IMR-90 (cell line): ENCODE measurements around the gene MICALL2. TPM values are rescaled to one million over a fixed set of nuclear protein-coding genes. Genes with fewer than 3 reads are reported as not detected.

Experiments
- ATAC-seq: fragments of 200-7000 bp; cut with Tn5 transposase; 2 replicates; pipeline ENCODE4 v1.9.1; 2020; ENCODE audit warnings: low read depth, mild to moderate bottlenecking, moderate library complexity
- BruUV-seq: library from RNA; stranded (reverse); fragments of 400-500 nt; replicated peaks from 2 replicates; lab custom pipeline; 2021; lab: Mats Ljungman, UMichigan
- CTCF ChIA-PET: fragments of 300-600 bp; formaldehyde crosslinking; extraction: SDS; loops from one replicate; lab custom pipeline; 2021; ENCODE audit warnings: antibody characterized with exemption; lab: Yijun Ruan, JAX
- POLR2A ChIA-PET: fragments of 300-600 bp; sonication (Branson Sonifier 250); formaldehyde crosslinking; loops from one replicate; lab custom pipeline; 2022; ENCODE audit warnings: antibody characterized with exemption; ENCODE audit not compliant: unreplicated experiment; lab: Charles Lee
- DNase-seq: peaks from one replicate; pipeline ENCODE4 v3.0.0; 2013
- H2AFZ ChIP-seq: replicated peaks from 2 replicates; pipeline ENCODE3; 2013; ENCODE audit warnings: low read length, mild to moderate bottlenecking; ENCODE audit not compliant: poor library complexity
- H2AK5ac ChIP-seq: 2 replicates; pipeline ENCODE4 v1.6.1; 2013; ENCODE audit warnings: low read depth, low read length, inconsistent platforms
- H2AK9ac ChIP-seq: replicated peaks from 2 replicates; pipeline ENCODE3; 2013; ENCODE audit warnings: mild to moderate bottlenecking, low read depth, low read length, moderate library complexity; ENCODE audit not compliant: poor library complexity
- H2BK120ac ChIP-seq: 2 replicates; pipeline ENCODE4 v1.6.1; 2013; ENCODE audit warnings: low read depth, low read length, inconsistent platforms
- H2BK15ac ChIP-seq: 3 replicates; pipeline ENCODE4 v1.6.1; 2013; ENCODE audit warnings: low read depth, low read length, inconsistent platforms
- H2BK20ac ChIP-seq: 2 replicates; pipeline ENCODE4 v1.6.1; 2013; ENCODE audit warnings: low read depth, mild to moderate bottlenecking, inconsistent platforms, low read length, moderate library complexity
- H2BK5ac ChIP-seq: 2 replicates; pipeline ENCODE4 v1.6.1; 2013; ENCODE audit warnings: mild to moderate bottlenecking, low read depth, low read length, inconsistent platforms; ENCODE audit not compliant: poor library complexity, severe bottlenecking
- H3K14ac ChIP-seq: replicated peaks from 2 replicates; pipeline ENCODE4 v1.6.1; 2013; ENCODE audit warnings: low read depth, low read length, inconsistent platforms
- H3K18ac ChIP-seq: 2 replicates; pipeline ENCODE4 v1.6.1; 2013; ENCODE audit warnings: low read depth, low read length, control low read depth
- H3K23ac ChIP-seq: 2 replicates; pipeline ENCODE4 v1.6.1; 2013; ENCODE audit warnings: low read depth, low read length, inconsistent platforms
- H3K27ac ChIP-seq: 2 replicates; pipeline ENCODE4 v1.5.1; 2013; ENCODE audit warnings: mild to moderate bottlenecking, control low read depth, low read length; ENCODE audit not compliant: insufficient read depth
- H3K27me3 ChIP-seq: 2 replicates; pipeline ENCODE4 v1.6.1; 2013; ENCODE audit warnings: low read length; ENCODE audit not compliant: control insufficient read depth, insufficient read depth
- H3K36me3 ChIP-seq: 2 replicates; pipeline ENCODE4 v1.6.1; 2013; ENCODE audit warnings: low read length, mixed read lengths; ENCODE audit not compliant: control insufficient read depth, insufficient read depth
- H3K4ac ChIP-seq: 2 replicates; pipeline ENCODE4 v1.6.1; 2013; ENCODE audit warnings: low read depth, low read length, inconsistent platforms
- H3K4me1 ChIP-seq: 2 replicates; pipeline ENCODE4 v1.6.1; 2013; ENCODE audit warnings: low read length, mixed read lengths; ENCODE audit not compliant: control insufficient read depth, insufficient read depth
- H3K4me2 ChIP-seq: 2 replicates; pipeline ENCODE4 v1.6.1; 2013; ENCODE audit warnings: low read depth, mild to moderate bottlenecking, control low read depth, low read length, moderate library complexity
- H3K4me3 ChIP-seq: 2 replicates; pipeline ENCODE4 v1.5.1; 2013; ENCODE audit warnings: low read depth, mild to moderate bottlenecking, control low read depth, low read length, moderate library complexity; ENCODE audit not compliant: insufficient read depth
- H3K56ac ChIP-seq: 2 replicates; pipeline ENCODE4 v1.6.1; 2013; ENCODE audit warnings: low read length, inconsistent platforms; ENCODE audit not compliant: insufficient read depth; ENCODE audit errors: extremely low read depth
- H3K79me1 ChIP-seq, 2 experiments: 2 replicates each; pipeline ENCODE4 v1.6.1; 2013; ENCODE audit warnings: low read length in 2 of 2, inconsistent platforms in 1 of 2, low read depth in 1 of 2
- H3K9ac ChIP-seq: 2 replicates; pipeline ENCODE4 v1.6.1; 2013; ENCODE audit warnings: low read depth, low read length, control low read depth
- H3K9me1 ChIP-seq: 2 replicates; pipeline ENCODE4 v1.6.1; 2013; ENCODE audit warnings: low read length, inconsistent platforms; ENCODE audit not compliant: insufficient read depth
- H3K9me3 ChIP-seq: 2 replicates; pipeline ENCODE4 v1.6.1; 2013; ENCODE audit warnings: low read length; ENCODE audit not compliant: control insufficient read depth, insufficient read depth
- H4K20me1 ChIP-seq: 2 replicates; pipeline ENCODE4 v1.6.1; 2013; ENCODE audit warnings: low read length, inconsistent platforms; ENCODE audit not compliant: insufficient read depth
- H4K5ac ChIP-seq: 2 replicates; pipeline ENCODE4 v1.6.1; 2013; ENCODE audit warnings: mild to moderate bottlenecking, low read depth, low read length, control low read depth
- H4K8ac ChIP-seq, 2 experiments: 2 replicates each; pipeline ENCODE4 v1.6.1; 2013; ENCODE audit warnings: low read depth in 2 of 2, low read length in 2 of 2, control low read depth in 1 of 2, inconsistent platforms in 1 of 2
- H4K91ac ChIP-seq: 2 replicates; pipeline ENCODE4 v1.6.1; 2013; ENCODE audit warnings: low read depth, low read length, inconsistent platforms; ENCODE audit not compliant: insufficient read depth
- CEBPB ChIP-seq: IDR thresholded peaks from 2 replicates; pipeline ENCODE4 v1.6.1; 2012; ENCODE audit warnings: low read depth, low read length, improper control_type of control experiment
- FOS ChIP-seq: fragments of 150-350 bp; IDR thresholded peaks from 2 replicates; pipeline ENCODE4 v1.6.1; 2016; ENCODE audit warnings: low read depth, low read length
- MAZ ChIP-seq: IDR thresholded peaks from 2 replicates; pipeline ENCODE4 v1.6.1; 2012; ENCODE audit warnings: low read depth, mild to moderate bottlenecking, low read length, improper control_type of control experiment, moderate library complexity, borderline replicate concordance
- NFE2L2 ChIP-seq: fragments of 150-350 bp; IDR thresholded peaks from 2 replicates; pipeline ENCODE4 v1.6.1; 2016; ENCODE audit warnings: low read depth, mild to moderate bottlenecking, low read length
- WGBS, 2 experiments: methylation state at CpG; one replicate each; pipeline versions ENCODE4 v1.1.5 to v1.1.7; 2013; ENCODE audit warnings: missing lambda C conversion rate in 2 of 2; ENCODE audit not compliant: insufficient read length in 1 of 2; ENCODE audit errors: extremely low coverage in 2 of 2; 5-methylcytosine and 5-hydroxymethylcytosine counted together
- dilution Hi-C: fragments of 300-500 bp; cut with HindIII; formaldehyde crosslinking; loops from one replicate; pipeline ENCODE4 v1.14.3; 2018; ENCODE audit warnings: low sequenced_read_pairs; ENCODE audit not compliant: unreplicated experiment
- in situ Hi-C: fragments of 300-500 bp; cut with MboI; formaldehyde crosslinking; loops from 3 replicates; pipeline ENCODE4 v1.14.3; 2019; ENCODE audit warnings: low sequenced_read_pairs, inconsistent platforms, mixed read lengths
- intact Hi-C: fragments of 100-400 bp; cut with micrococcal nuclease; formaldehyde crosslinking; loops from 2 replicates; pipeline ENCODE4 v1.10.0; 2022
- polyA plus RNA-seq, 3 experiments: library from polyadenylated mRNA; depleted of rRNA; stranded (reverse); fragments of >200 nt; gene quantifications; 2 replicates each; pipeline ENCODE4 v1.2.3, GENCODE V29; 2012; ENCODE audit warnings: low replicate concordance in 1 of 3
- total RNA-seq: library from RNA; depleted of rRNA; stranded (reverse); fragments of >200 nt; gene quantifications from 2 replicates; pipeline ENCODE4 v1.2.3, GENCODE V29; 2012

The MICALL2 gene
- total and polyA plus RNA-seq, 2 of the 4 experiments (the other 2 are of a cell fraction) = 6.6 to 34.1 TPM

- no TSS peak for BruUV-seq
- H4K20me1 ChIP-seq = no peaks in the 10 kb centered on the region
- no peaks in the 10 kb centered on the region for H3K4me1 ChIP-seq
- intact Hi-C loops (loop anchor here (10.0 kb wide), 1 partner anchor 194 kb away; no protein-coding TSS in a partner anchor), dilution Hi-C loops (no loop called here), in situ Hi-C loops (no loop called here)
- no peak overlapping the region for H2BK20ac ChIP-seq
- ChIA-PET CTCF (no interaction called here), POLR2A (no interaction called here)
- no peak overlapping the region for H3K4me3 ChIP-seq
- ATAC-seq (no peak), DNase-seq (no peak)
- H3K36me3 ChIP-seq = no peaks in the 10 kb centered on the region
- H3K9me3 ChIP-seq = no peaks in the 10 kb centered on the region; the same call in 1 of the 2 replicates
- peaks cover 3% of the 10 kb centered on the region for H3K9me1 ChIP-seq
- no peak overlapping the region for H4K5ac ChIP-seq
- no peak overlapping the region for H2AK5ac ChIP-seq
- no peak overlapping the region for H3K18ac ChIP-seq
- H3K9ac ChIP-seq = no peak overlapping the region
- no peak overlapping the region for H4K8ac ChIP-seq
- H3K79me1 ChIP-seq = no peaks in the 10 kb centered on the region
- H2BK5ac ChIP-seq = no peak overlapping the region
- H3K56ac ChIP-seq = no peak overlapping the region
- peaks cover 29% of the 10 kb centered on the region for H3K27me3 ChIP-seq
- TF ChIP-seq CEBPB = no peak
- no peak for TF ChIP-seq MAZ
- no peak for TF ChIP-seq NFE2L2
- no peak for TF ChIP-seq FOS
- H3K4ac ChIP-seq = no peak overlapping the region
- H2BK120ac ChIP-seq = no peak overlapping the region
- H3K4me2 ChIP-seq = no peak overlapping the region
- no peak overlapping the region for H3K23ac ChIP-seq
- no peak overlapping the region for H2AFZ ChIP-seq
- no peak overlapping the region for H3K27ac ChIP-seq
- H2AK9ac ChIP-seq = no peak overlapping the region
- H2BK15ac ChIP-seq = no peak overlapping the region
- 92% methylated on average over 7 of the region's 11 CpGs; no CpG with 5 or more reads in 1 of the 2 experiments for WGBS, 2 experiments
- H4K91ac ChIP-seq = no peak overlapping the region
- no peak overlapping the region for H3K14ac ChIP-seq
Observed at GRCh38 chr7:1419310-1419634, 40.0 kb downstream of the MICALL2 start.
